NCI-H146 (cell line): Measurements from ENCODE around the gene RPL41.

ENCODE experiments used
- DNase-seq: peaks from one replicate; lab custom pipeline; 2025; lab: John Stamatoyannopoulos, UW

The RPL41 gene

DNA sequence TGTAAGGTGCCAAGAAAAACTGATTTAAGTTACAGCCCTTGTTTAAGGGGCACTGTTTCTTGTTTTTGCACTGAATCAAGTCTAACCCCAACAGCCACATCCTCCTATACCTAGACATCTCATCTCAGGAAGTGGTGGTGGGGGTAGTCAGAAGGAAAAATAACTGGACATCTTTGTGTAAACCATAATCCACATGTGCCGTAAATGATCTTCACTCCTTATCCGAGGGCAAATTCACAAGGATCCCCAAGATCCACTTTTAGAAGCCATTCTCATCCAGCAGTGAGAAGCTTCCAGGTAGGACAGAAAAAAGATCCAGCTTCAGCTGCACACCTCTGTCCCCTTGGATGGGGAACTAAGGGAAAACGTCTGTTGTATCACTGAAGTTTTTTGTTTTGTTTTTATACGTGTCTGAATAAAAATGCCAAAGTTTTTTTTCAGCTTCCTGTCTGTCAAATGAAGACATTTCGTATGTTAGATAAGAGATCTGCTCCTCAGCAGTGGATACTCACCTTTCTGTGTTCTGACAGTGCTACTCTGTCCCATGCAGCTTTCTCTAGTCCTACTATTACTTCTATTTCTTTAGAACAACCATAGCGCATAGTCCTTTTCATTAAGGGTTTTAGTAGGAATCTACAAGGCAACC is 13.2 kb upstream of the RPL41 start:
- DNase-seq = no peak

DNA sequence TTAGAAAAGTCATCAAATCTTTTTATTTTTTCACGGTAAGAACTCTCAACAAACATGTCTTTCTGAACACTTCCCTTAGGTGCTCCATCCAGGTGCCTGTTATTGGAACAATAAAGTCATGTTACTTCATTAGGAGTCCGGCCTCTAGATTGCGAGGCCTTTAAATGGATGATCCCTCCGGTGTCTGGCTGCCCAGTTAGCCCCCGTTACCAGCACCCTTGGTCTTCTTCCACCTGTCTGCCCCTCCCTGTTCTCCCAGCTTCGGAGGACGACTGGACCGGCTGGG is 12.7 kb upstream of the RPL41 start:
- no peak for DNase-seq

DNA sequence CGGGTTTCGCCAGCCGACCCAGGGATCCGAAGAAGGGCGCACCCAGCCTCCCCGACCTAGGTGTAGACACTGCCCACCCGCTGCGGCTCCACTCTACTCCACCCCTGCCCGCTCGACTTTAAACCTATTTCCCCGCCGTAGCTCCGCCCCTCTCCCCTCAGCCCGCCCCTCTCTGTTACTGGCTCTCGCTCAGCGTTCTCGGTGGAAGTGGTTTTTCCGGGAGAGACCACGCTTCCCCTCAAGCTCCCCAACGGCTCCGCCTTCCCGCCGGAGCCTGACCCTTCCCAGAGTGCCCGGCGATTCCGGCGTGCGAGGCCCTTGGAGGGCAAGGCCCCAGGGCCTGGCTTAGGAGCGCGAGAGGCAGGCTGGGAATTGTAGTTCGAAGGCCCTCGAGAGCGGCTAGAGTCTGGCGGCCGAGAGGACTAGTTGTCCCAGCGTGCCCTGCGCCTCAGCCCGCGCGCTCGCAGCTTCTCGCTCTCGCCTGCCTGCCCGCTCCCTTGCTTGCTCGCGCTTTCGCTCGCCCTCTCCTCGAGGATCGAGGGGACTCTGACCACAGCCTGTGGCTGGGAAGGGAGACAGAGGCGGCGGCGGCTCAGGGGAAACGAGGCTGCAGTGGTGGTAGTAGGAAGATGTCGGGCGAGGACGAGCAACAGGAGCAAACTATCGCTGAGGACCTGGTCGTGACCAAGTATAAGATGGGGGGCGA is 12.2 kb upstream of the RPL41 start, which contains the start of gene PA2G4:
TSS of gene PA2G4 (plus strand) at position 451 of the 706 bp plus-strand sequence. CDS start at position 630, 179 bp downstream.
- peak; percentile 100 for DNase-seq

DNA sequence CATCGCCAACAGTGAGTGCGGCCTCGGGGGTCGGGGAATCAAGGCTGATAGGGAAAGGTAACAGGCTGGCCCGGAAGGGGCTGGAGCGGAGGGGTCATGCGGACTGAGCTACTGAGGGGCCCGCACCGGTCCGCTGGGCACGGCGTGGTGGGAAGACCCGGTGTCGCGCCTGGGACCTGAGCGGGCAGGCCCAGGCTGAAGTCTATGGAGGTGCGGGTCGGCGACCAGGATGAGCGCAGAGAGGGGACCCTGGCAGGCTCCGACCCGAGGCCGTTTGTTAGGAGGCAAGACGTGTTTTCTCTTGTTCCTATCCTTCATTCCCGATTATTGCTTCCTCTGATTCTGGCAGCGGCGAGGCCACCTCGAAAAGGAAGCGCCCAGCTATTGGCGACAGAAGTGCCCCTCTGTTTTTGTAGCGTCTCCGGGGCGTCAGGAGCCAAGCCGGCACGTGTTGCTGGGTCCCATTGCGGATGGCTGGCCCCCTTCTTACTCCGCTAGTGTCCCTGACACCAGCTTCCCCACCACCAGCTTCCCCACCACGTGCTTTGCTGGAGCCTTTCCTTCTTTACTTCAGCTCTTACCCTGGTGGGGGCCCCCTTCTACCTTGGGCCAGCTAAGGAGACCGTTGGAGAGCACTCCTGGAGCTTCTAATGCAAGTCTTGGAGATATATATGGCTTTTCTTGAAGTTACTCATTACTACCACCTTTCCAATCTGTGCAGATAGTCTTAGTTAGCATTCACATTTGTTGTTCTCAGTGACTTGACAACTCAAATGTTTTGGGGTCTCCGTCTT is 11.4 kb upstream of the RPL41 start:
- DNase-seq = peak; percentile 34

DNA sequence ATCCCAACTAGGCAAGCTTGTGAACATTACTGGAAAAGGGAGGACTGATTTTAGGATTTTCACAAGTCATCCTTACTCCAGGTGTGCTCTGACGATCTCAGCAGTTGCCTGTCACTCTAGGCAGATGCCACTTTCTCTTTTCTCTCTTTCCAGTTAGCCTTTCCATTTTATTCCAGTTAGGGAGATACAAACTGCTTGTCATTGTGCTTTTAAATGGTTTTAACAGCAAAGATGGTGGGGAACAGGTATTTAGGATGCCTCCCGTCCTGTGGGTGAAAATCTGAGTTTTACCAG is 10.9 kb upstream of the RPL41 start:
- DNase-seq = no peak

DNA sequence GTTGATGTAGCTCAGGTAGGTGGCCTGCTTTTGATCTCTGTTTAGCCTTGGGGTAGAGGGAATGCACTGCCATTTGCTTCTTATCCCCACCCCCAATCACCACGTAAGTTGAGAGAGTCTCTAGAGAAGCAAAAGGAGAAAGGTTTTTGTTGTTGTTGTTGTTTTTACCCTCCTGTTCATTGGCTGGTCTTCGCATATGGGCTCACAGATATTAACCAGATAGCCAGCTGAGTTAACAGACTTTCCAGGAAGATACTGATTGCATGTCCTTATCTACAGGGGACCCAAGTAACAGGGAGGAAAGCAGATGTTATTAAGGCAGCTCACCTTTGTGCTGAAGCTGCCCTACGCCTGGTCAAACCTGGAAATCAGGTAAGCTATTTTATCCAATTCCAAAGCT is 9.2 kb upstream of the RPL41 start:
- no peak for DNase-seq

DNA sequence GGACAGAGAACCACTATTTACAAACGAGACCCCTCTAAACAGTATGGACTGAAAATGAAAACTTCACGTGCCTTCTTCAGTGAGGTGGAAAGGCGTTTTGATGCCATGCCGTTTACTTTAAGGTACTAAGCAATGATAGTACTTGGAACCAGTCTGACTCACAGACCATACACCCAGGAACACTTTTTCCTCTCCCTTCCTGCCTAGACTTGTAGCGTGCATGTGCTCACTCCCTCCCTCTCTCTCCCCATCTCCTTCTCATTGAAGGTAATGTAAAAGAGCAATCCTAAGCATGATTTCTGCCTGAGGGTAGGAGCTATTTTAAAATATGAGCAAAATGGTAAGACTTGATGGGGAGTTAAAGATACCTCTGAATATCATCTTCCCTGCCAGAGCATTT is 5.9 kb upstream of the RPL41 start:
- DNase-seq = no peak

DNA sequence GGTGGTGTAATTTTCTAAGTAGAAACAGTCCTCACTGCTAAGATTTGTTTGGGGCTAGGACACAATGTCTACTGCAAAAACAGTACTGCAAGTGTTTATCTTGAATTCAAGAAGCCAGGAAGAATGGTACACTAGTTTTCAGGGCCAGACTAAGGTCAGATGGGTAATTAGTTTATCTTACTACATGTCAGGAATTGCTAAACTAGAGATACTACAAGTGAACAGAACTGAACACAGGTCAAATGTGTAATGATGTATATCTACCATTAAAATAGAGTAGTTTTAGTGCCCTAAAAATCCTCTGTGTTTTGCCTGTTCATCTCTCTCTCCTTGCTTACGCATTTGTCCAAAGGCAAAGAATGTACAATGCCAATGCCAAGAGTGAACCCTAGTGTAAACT is 2.3 kb upstream of the RPL41 start:
- no peak for DNase-seq

DNA sequence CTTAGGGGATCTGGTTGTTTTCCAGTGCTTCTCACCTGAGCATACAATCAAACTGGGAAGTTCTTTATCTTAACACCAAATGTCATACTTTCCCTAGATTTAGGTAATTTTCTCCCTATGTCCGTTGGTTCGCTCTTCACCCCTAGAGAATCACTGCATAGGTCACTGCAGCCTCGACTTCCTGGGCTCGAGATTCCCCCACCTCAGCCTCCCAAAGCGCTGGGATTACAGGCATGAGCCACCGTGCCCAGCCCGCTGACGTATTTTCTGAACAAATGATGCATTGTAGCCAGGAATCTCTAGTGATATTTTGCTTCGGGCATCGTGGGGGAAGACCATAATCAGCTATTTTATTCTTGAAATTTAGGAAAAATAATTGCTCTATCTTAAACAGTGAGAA is 1.1 kb upstream of the RPL41 start:
- DNase-seq = no peak

DNA sequence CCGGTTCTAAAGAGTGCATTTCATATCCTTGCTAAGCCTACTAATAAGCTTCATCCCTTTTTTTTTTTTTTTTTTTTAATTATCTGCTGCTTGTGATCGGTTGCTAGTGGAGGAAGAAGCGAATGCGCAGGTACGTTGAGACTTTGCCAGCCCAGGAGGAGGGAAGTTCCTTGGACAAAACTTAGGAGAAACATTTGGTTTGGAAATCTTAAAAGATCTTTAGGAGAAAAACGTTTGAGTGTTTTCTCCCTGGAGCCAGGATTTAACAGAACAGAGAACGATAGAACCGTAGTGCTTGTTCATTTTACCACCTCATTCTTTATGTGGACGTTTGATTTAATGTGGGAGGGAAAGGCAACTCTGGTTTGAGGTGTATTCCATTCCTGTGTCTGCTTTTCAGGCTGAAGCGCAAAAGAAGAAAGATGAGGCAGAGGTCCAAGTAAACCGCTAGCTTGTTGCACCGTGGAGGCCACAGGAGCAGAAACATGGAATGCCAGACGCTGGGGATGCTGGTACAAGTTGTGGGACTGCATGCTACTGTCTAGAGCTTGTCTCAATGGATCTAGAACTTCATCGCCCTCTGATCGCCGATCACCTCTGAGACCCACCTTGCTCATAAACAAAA is 761 bp downstream of the RPL41 start:
- peak; percentile 41 for DNase-seq

DNA sequence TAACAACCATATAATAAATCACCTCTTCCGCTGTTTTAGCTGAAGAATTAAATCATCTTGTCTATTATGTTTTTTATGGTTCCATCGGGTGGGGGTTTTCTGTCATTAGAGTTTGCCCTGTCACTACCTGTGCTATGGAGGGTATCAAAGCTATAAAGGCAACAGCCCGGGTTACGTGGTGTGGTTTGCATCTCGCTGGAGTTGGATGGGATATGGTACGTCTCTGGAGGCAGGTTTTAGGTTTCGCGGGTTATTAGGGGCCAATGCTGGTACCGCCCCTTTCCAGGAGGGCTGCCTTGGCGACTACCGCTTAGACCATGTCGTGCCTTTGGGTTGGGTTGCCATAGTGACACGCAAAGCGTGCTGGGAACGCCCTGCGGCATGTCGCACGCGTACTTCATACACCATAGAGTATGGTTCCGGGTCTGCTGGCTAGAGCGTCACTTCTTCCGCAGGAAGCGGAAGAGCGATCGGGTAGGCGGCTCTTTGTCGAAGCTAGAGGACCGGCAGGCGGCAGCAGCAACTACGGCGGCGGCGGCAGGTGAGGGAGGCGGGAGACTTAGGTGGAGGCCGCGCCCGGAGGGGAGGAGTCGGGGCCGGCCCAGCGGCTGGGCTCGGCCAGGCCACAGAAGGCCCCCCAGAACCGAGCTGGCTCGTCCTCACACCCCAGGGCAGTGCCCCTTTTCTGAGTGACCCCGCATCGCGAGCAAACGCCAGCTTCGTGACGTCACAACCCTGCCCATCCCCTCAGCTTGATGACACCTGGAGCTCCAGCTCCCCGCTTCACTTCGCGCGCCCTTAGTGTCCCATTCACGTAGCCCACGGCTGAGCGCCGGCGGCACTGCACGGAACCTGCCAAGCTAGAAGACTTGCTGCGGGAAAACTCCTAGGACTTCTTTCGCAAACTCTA is 1.6 kb downstream of the RPL41 start, which contains the start of gene ZC3H10:
TSS of gene ZC3H10 (plus strand) at position 489 of the 910 bp plus-strand sequence. CDS start 2,297 bp downstream, outside the sequence.
- DNase-seq = peak; percentile 99

DNA sequence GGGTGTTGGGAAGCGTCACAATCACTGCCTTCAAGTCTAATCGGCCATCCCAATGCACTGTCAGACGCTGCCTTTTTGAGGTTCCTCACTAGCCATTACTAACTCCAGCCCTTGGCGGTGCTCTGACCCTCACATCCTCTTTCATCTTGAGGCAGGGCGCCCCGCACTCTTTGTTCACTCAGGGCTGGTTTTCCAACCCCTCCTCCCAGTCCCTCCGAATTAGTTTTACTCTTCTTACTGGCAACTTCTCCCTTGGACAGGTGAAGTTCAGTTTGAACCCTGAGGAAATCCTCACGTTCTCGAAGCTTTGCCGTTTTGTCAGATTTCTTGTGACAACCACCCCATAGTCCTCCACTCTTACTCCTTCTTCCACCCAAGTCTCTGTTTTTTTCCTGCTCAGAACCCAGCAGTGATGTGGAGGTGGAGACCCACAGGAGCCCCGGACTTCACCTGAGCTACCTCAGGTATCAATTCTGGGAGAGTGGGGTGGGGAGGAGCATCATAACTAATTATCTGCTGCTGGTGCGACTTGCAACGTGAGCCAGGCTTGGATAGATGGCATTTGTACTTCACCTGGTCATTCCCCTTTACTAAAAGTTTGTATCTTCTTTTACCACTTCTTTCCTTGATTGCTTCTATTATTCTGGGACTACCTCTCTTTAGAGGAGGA is 2.4 kb downstream of the RPL41 start:
- peak; percentile 24 for DNase-seq

DNA sequence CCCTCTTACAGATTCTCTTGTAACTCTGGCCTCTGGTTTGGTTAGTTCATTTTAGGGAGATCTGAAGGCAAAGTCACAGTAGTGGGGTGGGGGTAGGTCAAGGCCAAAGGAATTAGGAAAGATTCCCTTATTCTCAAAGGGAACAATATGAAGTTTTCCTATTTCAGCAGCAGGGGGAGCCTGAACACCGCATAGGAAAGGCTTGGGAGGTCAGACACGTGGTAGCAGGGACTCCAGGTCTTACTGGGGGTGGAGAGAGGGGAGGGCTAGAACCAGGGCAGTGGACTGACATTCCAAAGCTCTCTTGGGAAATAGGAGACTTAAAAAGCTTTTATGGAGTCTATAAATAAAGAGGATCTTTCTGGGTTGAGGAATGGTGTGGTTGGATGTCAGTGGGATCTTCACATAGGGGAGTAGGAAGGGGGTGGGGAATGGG is 2.9 kb downstream of the RPL41 start:
- DNase-seq = peak; percentile 90

DNA sequence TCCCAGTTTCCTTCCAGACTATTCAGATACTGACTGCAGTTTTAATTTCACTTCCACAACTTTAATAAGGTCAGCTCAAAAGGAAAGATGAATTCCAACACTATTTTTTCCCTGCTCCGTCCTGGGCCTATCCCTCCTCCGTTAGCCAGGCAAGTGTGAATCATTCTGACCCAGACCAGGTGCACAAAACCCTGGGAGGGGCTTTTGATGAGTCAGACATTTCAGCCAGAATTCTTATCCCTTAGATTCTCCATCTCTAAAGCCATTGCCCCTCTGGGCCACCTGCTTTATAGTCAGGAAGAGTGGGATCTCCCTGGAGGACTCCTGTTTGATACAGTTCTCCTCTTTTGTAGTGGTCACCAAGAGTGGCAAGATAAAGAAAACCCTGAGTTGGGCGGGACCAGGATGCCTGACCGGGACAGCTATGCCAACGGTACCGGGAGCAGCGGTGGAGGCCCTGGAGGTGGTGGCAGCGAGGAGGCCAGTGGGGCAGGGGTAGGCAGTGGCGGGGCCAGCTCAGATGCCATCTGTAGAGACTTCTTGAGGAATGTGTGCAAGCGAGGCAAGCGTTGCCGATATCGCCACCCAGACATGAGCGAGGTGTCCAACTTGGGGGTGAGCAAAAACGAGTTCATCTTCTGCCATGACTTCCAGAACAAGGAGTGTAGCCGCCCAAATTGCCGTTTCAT is 3.9 kb downstream of the RPL41 start:
- DNase-seq = no peak

DNA sequence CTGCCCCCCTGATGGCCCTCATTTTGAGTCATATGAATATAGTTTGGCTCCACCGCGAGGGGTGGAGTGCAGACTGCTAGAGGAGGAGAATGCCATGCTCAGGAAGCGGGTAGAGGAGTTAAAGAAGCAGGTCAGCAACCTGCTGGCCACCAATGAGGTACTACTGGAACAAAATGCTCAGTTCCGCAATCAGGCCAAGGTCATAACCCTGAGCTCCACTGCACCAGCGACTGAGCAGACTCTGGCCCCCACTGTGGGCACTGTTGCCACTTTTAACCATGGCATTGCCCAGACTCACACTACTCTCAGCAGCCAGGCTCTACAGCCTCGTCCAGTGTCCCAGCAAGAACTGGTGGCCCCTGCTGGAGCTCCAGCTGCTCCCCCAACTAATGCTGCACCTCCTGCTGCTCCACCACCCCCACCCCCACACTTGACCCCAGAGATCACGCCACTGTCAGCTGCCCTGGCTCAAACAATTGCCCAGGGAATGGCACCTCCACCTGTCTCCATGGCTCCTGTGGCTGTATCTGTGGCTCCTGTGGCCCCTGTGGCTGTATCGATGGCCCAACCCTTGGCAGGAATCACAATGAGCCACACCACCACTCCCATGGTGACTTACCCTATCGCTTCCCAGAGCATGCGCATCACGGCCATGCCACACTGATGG is 4.9 kb downstream of the RPL41 start:
- no peak for DNase-seq

DNA sequence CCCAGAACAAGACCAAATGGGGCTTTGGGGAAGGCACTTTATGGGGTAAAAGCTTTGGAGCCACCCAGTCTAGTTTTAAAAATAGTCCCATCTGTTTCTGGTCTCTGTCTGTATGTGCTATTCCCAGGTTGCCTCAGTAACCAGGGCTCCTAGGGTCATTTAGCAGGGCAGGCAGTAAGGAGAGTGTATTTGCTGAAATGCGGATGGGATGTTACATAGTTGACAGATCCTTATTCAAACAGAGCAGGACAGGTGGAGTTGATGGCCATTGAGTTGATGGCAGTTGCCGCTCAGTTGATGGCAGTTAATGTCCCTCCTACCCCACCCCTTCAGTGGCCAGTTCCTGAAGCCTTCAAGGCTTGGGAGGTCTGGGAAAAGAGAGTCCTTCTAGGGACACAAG is 6.2 kb downstream of the RPL41 start:
- peak; percentile 79 for DNase-seq

DNA sequence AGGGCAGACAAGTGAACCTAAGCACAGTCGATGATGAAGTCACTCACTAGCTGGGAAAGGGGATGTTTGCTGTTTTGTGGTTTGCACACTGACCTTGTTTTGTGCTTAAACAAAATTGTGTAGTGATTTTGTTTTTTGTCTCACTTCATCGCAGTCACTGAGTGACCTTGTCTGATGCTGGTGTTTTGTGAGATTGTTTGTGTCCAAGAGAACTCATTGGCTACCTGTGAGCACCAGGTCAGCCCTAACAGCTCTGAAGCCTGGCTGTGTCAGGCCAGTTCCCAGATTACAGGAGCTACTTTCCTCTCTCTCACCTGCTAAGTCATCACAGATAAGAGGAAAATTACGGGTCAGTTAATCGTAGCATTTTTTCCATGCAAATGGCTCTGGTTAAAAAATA is 7.7 kb downstream of the RPL41 start:
- DNase-seq = no peak

DNA sequence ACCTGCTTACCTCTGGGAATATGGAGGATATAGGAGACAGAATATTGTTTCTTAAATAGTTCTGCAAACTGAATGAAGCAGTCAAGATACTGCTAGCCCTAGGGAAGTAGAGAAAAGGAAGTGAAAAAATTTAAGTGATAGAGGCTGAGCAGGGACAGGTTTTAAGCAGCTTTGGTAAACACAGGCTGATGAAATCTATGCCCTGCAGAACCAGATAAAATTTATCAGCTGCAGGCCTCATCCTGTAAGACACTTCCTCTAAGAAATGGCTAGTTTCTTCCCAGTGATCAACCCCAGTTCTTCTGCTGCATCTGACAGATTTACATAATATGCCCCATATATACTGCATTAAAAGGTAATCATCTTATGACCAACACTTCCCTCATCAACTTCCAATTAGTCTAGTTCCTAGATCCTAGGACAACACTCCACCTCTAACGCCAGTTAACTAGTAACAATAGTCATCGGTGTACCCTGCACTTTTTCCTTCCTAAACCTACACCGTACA is 10.4 kb downstream of the RPL41 start:
- no peak for DNase-seq

DNA sequence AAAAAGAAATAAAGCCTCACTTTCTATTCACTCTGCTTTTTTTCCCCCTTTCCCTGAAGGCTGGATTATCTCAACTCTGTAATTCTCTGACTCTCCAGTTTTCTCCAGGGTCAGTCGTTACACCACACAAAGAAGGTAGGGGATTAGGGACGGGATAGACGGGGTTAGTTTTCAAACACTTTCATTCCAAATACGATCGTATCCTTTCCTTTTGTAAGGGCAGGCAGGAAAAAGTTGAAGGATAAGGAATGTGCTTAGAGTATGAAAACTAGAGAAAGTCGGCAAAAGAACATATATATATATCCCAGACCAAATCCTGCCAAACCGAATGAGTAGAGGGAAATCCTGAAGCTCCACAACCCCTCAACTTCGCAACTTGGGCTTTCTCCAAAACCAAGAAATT is 11.1 kb downstream of the RPL41 start:
- no peak for DNase-seq
